HepG2 (cell line): Measurements from ENCODE around the gene NEK11. TPM values are rescaled to one million over a fixed set of nuclear protein-coding genes. Genes with fewer than 3 reads are reported as not detected.

Source experiments
- ATAC-seq: fragments of 200-7000 bp; cut with Tn5 transposase; 3 replicates; pipeline ENCODE4 v1.9.1; 2020; ENCODE audit warnings: mild to moderate bottlenecking, moderate library complexity
- BruUV-seq: library from RNA; stranded (reverse); fragments of 400-500 nt; replicated peaks from 2 replicates; lab custom pipeline; 2021; lab: Mats Ljungman, UMichigan
- CTCF ChIA-PET: fragments of 300-600 bp; formaldehyde crosslinking; extraction: SDS; loops from one replicate; lab custom pipeline; 2021; ENCODE audit warnings: low total read pairs, inconsistent platforms, low intra/inter-chr PET ratio; lab: Yijun Ruan, JAX
- POLR2A ChIA-PET: fragments of 350-600 bp; sonication (Branson Sonifier 250); formaldehyde crosslinking; loops from one replicate; lab custom pipeline; 2020; ENCODE audit warnings: antibody characterized with exemption, inconsistent platforms; lab: Yijun Ruan, JAX
- DNase-seq: peaks from one replicate; pipeline ENCODE4 v3.0.0-alpha.2; 2015; ENCODE audit warnings: low spot score
- FAIRE-seq: peaks from 3 replicates; lab custom pipeline; 2011; peaks lifted over from hg19 to GRCh38; lab: Jason Lieb, UNC
- H2AFZ ChIP-seq: one replicate; pipeline ENCODE4 v1.6.1; 2011; ENCODE audit warnings: low read length, inconsistent platforms
- H3K27ac ChIP-seq: fragments of 300-600 bp; 3 replicates; pipeline ENCODE4 v1.8.0; 2011; ENCODE audit warnings: mixed run types, mild to moderate bottlenecking, mixed read lengths, low read length, inconsistent platforms; ENCODE audit not compliant: insufficient read depth; ENCODE audit errors: extremely low read length
- H3K27me3 ChIP-seq, 2 experiments: fragments of 200-600 bp in 1 of 2; 2 replicates in 1 of 2; 3 replicates in 1 of 2; pipeline versions ENCODE4 v1.6.0 to v1.8.0; 2011; ENCODE audit warnings: low read length in 2 of 2, mild to moderate bottlenecking in 2 of 2, moderate library complexity in 2 of 2, inconsistent platforms in 1 of 2; ENCODE audit not compliant: insufficient read depth in 2 of 2, control insufficient read depth in 1 of 2
- H3K36me3 ChIP-seq, 2 experiments: fragments of 200-600 bp in 1 of 2; replicated peaks in 1 of 2; 2 replicates in 1 of 2; 3 replicates in 1 of 2; pipeline versions ENCODE4 v1.5.1 to v1.8.0; 2011; ENCODE audit warnings: low read length in 2 of 2, inconsistent platforms in 1 of 2; ENCODE audit not compliant: insufficient read depth in 2 of 2, control insufficient read depth in 1 of 2
- H3K4me1 ChIP-seq: 2 replicates; pipeline ENCODE4 v1.5.1; 2012; ENCODE audit warnings: low read length, inconsistent platforms; ENCODE audit not compliant: insufficient read depth
- H3K4me2 ChIP-seq: 2 replicates; pipeline ENCODE4 v1.6.0; 2011; ENCODE audit warnings: low read depth, low read length, inconsistent platforms
- H3K4me3 ChIP-seq, 3 experiments: fragments of 200-600 bp in 1 of 3; sonication (generic), shearing (Covaris generic) in 1 of 3; replicated peaks in 1 of 3; 2 replicates each; pipeline ENCODE4 v1.5.1; 2011 to 2016; ENCODE audit warnings: low read length in 3 of 3, inconsistent platforms in 2 of 3, low read depth in 2 of 3, mild to moderate bottlenecking in 2 of 3, control low read depth in 1 of 3, mixed read lengths in 1 of 3; ENCODE audit not compliant: insufficient read depth in 1 of 3
- H3K79me2 ChIP-seq: one replicate; pipeline ENCODE4 v1.6.1; 2011; ENCODE audit warnings: low read length, inconsistent platforms; ENCODE audit not compliant: insufficient read depth
- H3K9ac ChIP-seq: 2 replicates; pipeline ENCODE4 v1.6.0; 2011; ENCODE audit warnings: mild to moderate bottlenecking, low read depth, low read length, inconsistent platforms; ENCODE audit not compliant: insufficient read depth
- H3K9me3 ChIP-seq: 2 replicates; pipeline ENCODE4 v1.5.1; 2012; ENCODE audit warnings: mild to moderate bottlenecking, low read length
- H4K20me1 ChIP-seq: 2 replicates; pipeline ENCODE4 v1.6.0; 2011; ENCODE audit warnings: inconsistent platforms, mild to moderate bottlenecking, low read length, moderate library complexity; ENCODE audit not compliant: insufficient read depth
- FOXA3 ChIP-seq: IDR thresholded peaks from 2 replicates; pipeline ENCODE4 v1.6.1; 2016; ENCODE audit warnings: missing genetic modification reagents, missing compliant biosample characterization
- GATAD2A ChIP-seq: IDR thresholded peaks from 2 replicates; pipeline ENCODE4 v1.6.1; 2016
- HMG20A ChIP-seq: IDR thresholded peaks from 2 replicates; pipeline ENCODE4 v1.6.1; 2016; ENCODE audit warnings: borderline replicate concordance
- PAXIP1 ChIP-seq: sonication (generic); formaldehyde crosslinking; conservative IDR thresholded peaks from 2 replicates; pipeline ENCODE4 v1.4.0; 2020; ENCODE audit warnings: mild to moderate bottlenecking, missing genetic modification reagents, moderate library complexity
- SNAI1 ChIP-seq: sonication (generic); formaldehyde crosslinking; IDR thresholded peaks from 2 replicates; pipeline ENCODE4 v1.5.0; 2020; ENCODE audit warnings: mild to moderate bottlenecking, missing genetic modification reagents, borderline replicate concordance
- SRF ChIP-seq: IDR thresholded peaks from 2 replicates; pipeline ENCODE4 v1.6.1; 2011; ENCODE audit warnings: mild to moderate bottlenecking, low read depth, low read length, moderate library complexity
- TCF7 ChIP-seq: sonication (generic); IDR thresholded peaks from 2 replicates; pipeline ENCODE4 v1.6.1; 2016; ENCODE audit warnings: antibody characterized with exemption, low read depth
- ZNF318 ChIP-seq: sonication (generic); formaldehyde crosslinking; IDR thresholded peaks from 2 replicates; pipeline ENCODE4 v1.4.0; 2020; ENCODE audit warnings: mild to moderate bottlenecking, missing genetic modification reagents
- in situ Hi-C: cut with HindIII; loops from 2 replicates; pipeline ENCODE4 v1.10.0; 2017; ENCODE audit warnings: low pct_unique_long_range_greater_than_20kb; ENCODE audit not compliant: extremely low pct_ligation_motif_present
- intact Hi-C: fragments of 100-400 bp; cut with micrococcal nuclease; formaldehyde crosslinking; loops from one replicate; pipeline ENCODE4 v1.10.0; 2022; ENCODE audit not compliant: unreplicated experiment
- polyA plus RNA-seq, 8 experiments: library from polyadenylated mRNA; depleted of rRNA in 3 of 8; stranded (reverse) in 7 of 8; unstranded in 1 of 8; fragments of >200 nt; fragmentation: Illumina TruSeq in 4 of 8; extraction: Trizol in 4 of 8; gene quantifications; 2 replicates each; pipeline versions ENCODE4 v1.2.1 to v1.2.3, GENCODE V29; 2011 to 2016; ENCODE audit warnings: low read depth in 4 of 8, missing spikeins in 1 of 8, mixed read lengths in 1 of 8; ENCODE audit not compliant: insufficient read depth in 1 of 8
- total RNA-seq, 5 experiments: library from RNA; depleted of rRNA; stranded (reverse); fragments of >200 nt; fragmentation: Illumina TruSeq; extraction: Trizol; gene quantifications; 2 replicates each; pipeline ENCODE4 v1.2.3, GENCODE V29; 2016; ENCODE audit warnings: low read depth in 1 of 5
- TF ChIP-seq, protein P1 (sequence below): IDR thresholded peaks from 2 replicates; pipeline ENCODE4 v1.4.0; 2020; ENCODE audit warnings: mild to moderate bottlenecking, missing genetic modification reagents

NEK11 gene
- total and polyA plus RNA-seq, 2 of the 13 experiments (the other 11 are each of a cell fraction or from before 2014, with no cell fraction given): 0.95 to 2.2 TPM

DNA sequence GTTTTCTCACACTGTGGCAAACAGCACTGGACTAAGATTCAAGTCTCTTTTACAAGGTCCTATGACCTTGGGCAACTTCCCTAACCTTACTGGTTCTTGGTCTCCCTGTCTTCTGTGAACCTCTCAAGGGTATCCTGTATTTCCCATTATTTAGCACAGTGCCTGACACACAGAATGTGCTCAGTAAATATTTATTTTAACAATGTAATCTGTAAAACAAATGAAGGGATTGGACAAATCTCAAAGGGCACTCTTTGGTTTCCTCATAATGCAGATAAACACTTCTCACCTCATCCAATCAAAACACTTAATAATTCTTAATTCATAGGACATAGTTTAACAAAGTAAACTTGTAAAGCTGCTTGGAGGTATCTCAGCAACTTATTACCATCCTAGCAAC, 367.7 kb downstream of the NEK11 start:
- POLR2A ChIA-PET: interaction anchor here (1.4 kb wide), 1 partner anchor 13 kb away, joined by 7 read pairs; the partner anchor contains the start of gene NUDT16
- ATAC-seq: peak; percentile 85
- TF ChIP-seq SNAI1 (CRISPR knock-in tag) (no peak), GATAD2A (CRISPR knock-in tag) (peak; percentile 53), HMG20A (CRISPR knock-in tag) (peak; percentile 46; the same call in 1 of the 2 replicates), TCF7 (peak; percentile 60), ZNF318 (CRISPR knock-in tag) (no peak), PAXIP1 (CRISPR knock-in tag) (peak; percentile 72), SRF (no peak), FOXA3 (peak; percentile 83)
- TF ChIP-seq, protein P1, sequence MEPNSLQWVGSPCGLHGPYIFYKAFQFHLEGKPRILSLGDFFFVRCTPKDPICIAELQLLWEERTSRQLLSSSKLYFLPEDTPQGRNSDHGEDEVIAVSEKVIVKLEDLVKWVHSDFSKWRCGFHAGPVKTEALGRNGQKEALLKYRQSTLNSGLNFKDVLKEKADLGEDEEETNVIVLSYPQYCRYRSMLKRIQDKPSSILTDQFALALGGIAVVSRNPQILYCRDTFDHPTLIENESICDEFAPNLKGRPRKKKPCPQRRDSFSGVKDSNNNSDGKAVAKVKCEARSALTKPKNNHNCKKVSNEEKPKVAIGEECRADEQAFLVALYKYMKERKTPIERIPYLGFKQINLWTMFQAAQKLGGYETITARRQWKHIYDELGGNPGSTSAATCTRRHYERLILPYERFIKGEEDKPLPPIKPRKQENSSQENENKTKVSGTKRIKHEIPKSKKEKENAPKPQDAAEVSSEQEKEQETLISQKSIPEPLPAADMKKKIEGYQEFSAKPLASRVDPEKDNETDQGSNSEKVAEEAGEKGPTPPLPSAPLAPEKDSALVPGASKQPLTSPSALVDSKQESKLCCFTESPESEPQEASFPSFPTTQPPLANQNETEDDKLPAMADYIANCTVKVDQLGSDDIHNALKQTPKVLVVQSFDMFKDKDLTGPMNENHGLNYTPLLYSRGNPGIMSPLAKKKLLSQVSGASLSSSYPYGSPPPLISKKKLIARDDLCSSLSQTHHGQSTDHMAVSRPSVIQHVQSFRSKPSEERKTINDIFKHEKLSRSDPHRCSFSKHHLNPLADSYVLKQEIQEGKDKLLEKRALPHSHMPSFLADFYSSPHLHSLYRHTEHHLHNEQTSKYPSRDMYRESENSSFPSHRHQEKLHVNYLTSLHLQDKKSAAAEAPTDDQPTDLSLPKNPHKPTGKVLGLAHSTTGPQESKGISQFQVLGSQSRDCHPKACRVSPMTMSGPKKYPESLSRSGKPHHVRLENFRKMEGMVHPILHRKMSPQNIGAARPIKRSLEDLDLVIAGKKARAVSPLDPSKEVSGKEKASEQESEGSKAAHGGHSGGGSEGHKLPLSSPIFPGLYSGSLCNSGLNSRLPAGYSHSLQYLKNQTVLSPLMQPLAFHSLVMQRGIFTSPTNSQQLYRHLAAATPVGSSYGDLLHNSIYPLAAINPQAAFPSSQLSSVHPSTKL: peak; percentile 74

More for the DNA sequence above, 367.7 kb downstream of the NEK11 start:
- Histone ChIP-seq H3K79me2 (no peaks in the 10 kb centered on the region), H3K27ac (no peak overlapping the region), H3K4me3 (no peak overlapping the region), H3K27me3 (no peaks in the 10 kb centered on the region; a peak in 1 of 5 replicates), H3K9me3 (no peaks in the 10 kb centered on the region), H3K4me2 (peak overlapping the region; percentile 18; the same call in 1 of the 2 replicates), H3K36me3 (no peaks in the 10 kb centered on the region), H3K9ac (no peak overlapping the region), H3K4me1 (peaks cover 13% of the 10 kb centered on the region), H4K20me1 (no peaks in the 10 kb centered on the region), H2AFZ (no peak overlapping the region)
- in situ Hi-C loops (no loop called here), intact Hi-C loops (no loop called here)
- BruUV-seq: no TSS peak
- peak; percentile 30 for DNase-seq
- no peak for FAIRE-seq
- CTCF ChIA-PET: no interaction called here
